HEK293 (cell line): ENCODE data around the gene FRMD4B.

Experiments used
- CTCF ChIA-PET: fragments of 350-600 bp; formaldehyde crosslinking; extraction: SDS; loops from one replicate; lab custom pipeline; 2021; ENCODE audit warnings: antibody characterized with exemption; lab: Yijun Ruan, JAX
- POLR2A ChIA-PET: fragments of 300-600 bp; formaldehyde crosslinking; extraction: SDS; loops from one replicate; lab custom pipeline; 2020; ENCODE audit warnings: antibody characterized with exemption, inconsistent platforms; lab: Yijun Ruan, JAX
- H3K27ac ChIP-seq: fragments of 200-500 bp; sonication (Bioruptor generic); 2 replicates; pipeline ENCODE4 v1.5.1; 2014; ENCODE audit warnings: low read depth, low read length, control low read depth, inconsistent platforms; ENCODE audit errors: extremely low read depth
- H3K36me3 ChIP-seq, 2 experiments: fragments of 200-500 bp in 1 of 2; sonication (Bioruptor generic) in 1 of 2; 1 replicate in 1 of 2; 2 replicates in 1 of 2; pipeline ENCODE4 v1.5.1; 2014 to 2017; ENCODE audit warnings: inconsistent platforms in 2 of 2, low read length in 2 of 2; ENCODE audit not compliant: control insufficient read depth in 2 of 2, insufficient read depth in 1 of 2
- H3K4me1 ChIP-seq: fragments of 200-500 bp; sonication (Bioruptor generic); 2 replicates; pipeline ENCODE4 v1.5.1; 2014; ENCODE audit warnings: mild to moderate bottlenecking, low read length, inconsistent platforms; ENCODE audit not compliant: control insufficient read depth, insufficient read depth
- H3K4me3 ChIP-seq: 2 replicates; pipeline ENCODE4 v1.5.1; 2011; ENCODE audit warnings: low read depth, mild to moderate bottlenecking, control low read depth, low read length, moderate library complexity
- H3K9me3 ChIP-seq: fragments of 200-500 bp; sonication (Bioruptor generic); 2 replicates; pipeline ENCODE4 v1.5.1; 2014; ENCODE audit warnings: low read depth, low read length, inconsistent platforms; ENCODE audit not compliant: control insufficient read depth, insufficient read depth
- BCL11A ChIP-seq: fragments of 450-650 bp; formaldehyde crosslinking; IDR thresholded peaks from 2 replicates; pipeline ENCODE4 v1.5.1; 2016; ENCODE audit warnings: low read depth, missing biosample characterization, missing genetic modification characterization
- IKZF3 ChIP-seq: fragments of 450-650 bp; IDR thresholded peaks from 2 replicates; pipeline ENCODE4 v1.5.0; 2018; ENCODE audit warnings: missing biosample characterization, mild to moderate bottlenecking, missing genetic modification characterization, moderate library complexity
- PRDM1 ChIP-seq: fragments of 450-650 bp; formaldehyde crosslinking; IDR thresholded peaks from 2 replicates; pipeline ENCODE4; 2016; ENCODE audit warnings: missing biosample characterization, missing genetic modification characterization
- SCRT2 ChIP-seq: fragments of 450-650 bp; formaldehyde crosslinking; IDR thresholded peaks from 2 replicates; pipeline ENCODE4 v1.5.1; 2016; ENCODE audit warnings: missing biosample characterization, missing genetic modification characterization
- SP7 ChIP-seq: fragments of 450-650 bp; formaldehyde crosslinking; IDR thresholded peaks from 2 replicates; pipeline ENCODE4 v1.5.1; 2016; ENCODE audit warnings: missing biosample characterization, missing genetic modification characterization
- ZBTB1 ChIP-seq: fragments of 450-650 bp; formaldehyde crosslinking; IDR thresholded peaks from 2 replicates; pipeline ENCODE4 v1.5.1; 2016; ENCODE audit warnings: missing biosample characterization, missing genetic modification characterization
- ZBTB10 ChIP-seq: fragments of 450-650 bp; formaldehyde crosslinking; IDR thresholded peaks from 2 replicates; pipeline ENCODE4 v1.5.1; 2016; ENCODE audit warnings: missing biosample characterization, missing genetic modification characterization
- ZNF2 ChIP-seq: fragments of 450-650 bp; formaldehyde crosslinking; IDR thresholded peaks from 2 replicates; pipeline ENCODE4 v1.5.1; 2016; ENCODE audit warnings: missing biosample characterization, missing genetic modification characterization
- ZNF280D ChIP-seq: fragments of 450-650 bp; formaldehyde crosslinking; IDR thresholded peaks from 2 replicates; pipeline ENCODE4 v1.5.1; 2016; ENCODE audit warnings: missing biosample characterization, missing genetic modification characterization
- ZNF394 ChIP-seq: fragments of 450-650 bp; formaldehyde crosslinking; IDR thresholded peaks from 2 replicates; pipeline ENCODE4 v1.5.1; 2016; ENCODE audit warnings: missing biosample characterization, missing genetic modification characterization, mild to moderate bottlenecking, moderate library complexity, borderline replicate concordance
- ZNF398 ChIP-seq: fragments of 450-650 bp; formaldehyde crosslinking; IDR thresholded peaks from 2 replicates; pipeline ENCODE4 v1.5.1; 2017; ENCODE audit warnings: missing biosample characterization, missing genetic modification characterization
- ZNF518A ChIP-seq: fragments of 450-650 bp; formaldehyde crosslinking; conservative IDR thresholded peaks from 2 replicates; pipeline ENCODE4 v1.5.1; 2016; ENCODE audit warnings: low read depth, missing biosample characterization, missing genetic modification characterization
- ZNF548 ChIP-seq: fragments of 450-650 bp; formaldehyde crosslinking; IDR thresholded peaks from 2 replicates; pipeline ENCODE4 v1.5.1; 2016; ENCODE audit warnings: missing biosample characterization, missing genetic modification characterization
- ZNF624 ChIP-seq: fragments of 450-650 bp; formaldehyde crosslinking; IDR thresholded peaks from 2 replicates; pipeline ENCODE4 v1.5.1; 2017; ENCODE audit warnings: missing biosample characterization, missing genetic modification characterization
- ZNF677 ChIP-seq: fragments of 450-650 bp; IDR thresholded peaks from 2 replicates; pipeline ENCODE4 v1.5.0; 2018; ENCODE audit warnings: missing biosample characterization, mild to moderate bottlenecking, missing genetic modification characterization, moderate library complexity
- TF ChIP-seq, protein P1 (sequence below): fragments of 450-650 bp; formaldehyde crosslinking; IDR thresholded peaks from 2 replicates; pipeline ENCODE4; 2016; ENCODE audit warnings: missing biosample characterization, missing genetic modification characterization
- TF ChIP-seq, protein P2 (sequence below): IDR thresholded peaks from 2 replicates; pipeline ENCODE4 v1.6.1; 2011; ENCODE audit warnings: mild to moderate bottlenecking, low read depth, low read length, borderline replicate concordance

Gene FRMD4B

GRCh38 chr3:69250014-69250413 lies 135.9 kb downstream of the FRMD4B start (continued):
- TF ChIP-seq, protein P1, sequence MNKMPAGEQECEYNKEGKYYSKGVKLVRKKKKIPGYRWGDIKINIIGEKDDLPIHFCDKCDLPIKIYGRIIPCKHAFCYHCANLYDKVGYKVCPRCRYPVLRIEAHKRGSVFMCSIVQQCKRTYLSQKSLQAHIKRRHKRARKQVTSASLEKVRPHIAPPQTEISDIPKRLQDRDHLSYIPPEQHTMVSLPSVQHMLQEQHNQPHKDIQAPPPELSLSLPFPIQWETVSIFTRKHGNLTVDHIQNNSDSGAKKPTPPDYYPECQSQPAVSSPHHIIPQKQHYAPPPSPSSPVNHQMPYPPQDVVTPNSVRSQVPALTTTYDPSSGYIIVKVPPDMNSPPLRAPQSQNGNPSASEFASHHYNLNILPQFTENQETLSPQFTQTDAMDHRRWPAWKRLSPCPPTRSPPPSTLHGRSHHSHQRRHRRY (tag by site-specific recombination): no peak
- TF ChIP-seq SP7 (tag by site-specific recombination): peak; percentile 84

DNA sequence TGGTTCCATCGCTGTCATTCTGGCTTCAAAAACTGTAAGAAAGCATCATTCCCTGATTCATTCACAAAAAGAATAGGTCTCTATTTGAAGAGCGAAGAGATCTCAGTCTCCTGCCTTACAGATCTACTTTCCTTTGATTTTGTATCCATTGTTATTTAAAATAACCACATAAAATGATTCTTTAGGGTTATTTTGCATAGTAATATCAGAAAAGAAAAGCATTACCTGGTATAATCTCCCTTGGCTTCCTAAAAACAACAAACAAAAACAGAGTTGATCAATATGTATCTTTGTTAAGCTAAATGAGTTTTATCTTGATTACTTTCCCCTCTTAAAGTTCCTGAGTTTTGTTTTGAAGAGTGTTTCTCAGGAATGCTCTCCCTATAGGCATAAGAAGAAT lies 136.9 kb downstream of the FRMD4B start:
- CTCF ChIA-PET: interaction anchor here (1.0 to 1.1 kb wide), 2 partner anchors 61 to 88 kb away, joined by 3 read pairs; no protein-coding TSS in a partner anchor
- no peak overlapping the region for H3K27ac ChIP-seq
- POLR2A ChIA-PET: no interaction called here
- TF ChIP-seq ZNF677 (no peak), PRDM1 (tag by site-specific recombination) (no peak), BCL11A (tag by site-specific recombination) (no peak), ZNF398 (tag by site-specific recombination) (no peak), IKZF3 (tag by site-specific recombination) (no peak)
- H3K4me1 ChIP-seq: peaks cover 24% of the 10 kb centered on the region; the same call in 1 of the 2 replicates
- H3K9me3 ChIP-seq: no peaks in the 10 kb centered on the region
- H3K4me3 ChIP-seq: no peak overlapping the region
- H3K36me3 ChIP-seq: no peaks in the 10 kb centered on the region

GRCh38 chr3:69248436-69248835 lies 137.5 kb downstream of the FRMD4B start:
- H3K4me3 ChIP-seq: no peak overlapping the region
- no peaks in the 10 kb centered on the region for H3K9me3 ChIP-seq
- POLR2A ChIA-PET: no interaction called here
- no peaks in the 10 kb centered on the region for H3K36me3 ChIP-seq
- CTCF ChIA-PET: interaction anchor here (1.0 kb wide), 1 partner anchor 87 kb away, joined by 3 read pairs; no protein-coding TSS in a partner anchor
- peaks cover 24% of the 10 kb centered on the region; the same call in 1 of the 2 replicates for H3K4me1 ChIP-seq
- H3K27ac ChIP-seq: no peak overlapping the region
- no peak for TF ChIP-seq ZNF2 (tag by site-specific recombination)
- TF ChIP-seq, protein P2, sequence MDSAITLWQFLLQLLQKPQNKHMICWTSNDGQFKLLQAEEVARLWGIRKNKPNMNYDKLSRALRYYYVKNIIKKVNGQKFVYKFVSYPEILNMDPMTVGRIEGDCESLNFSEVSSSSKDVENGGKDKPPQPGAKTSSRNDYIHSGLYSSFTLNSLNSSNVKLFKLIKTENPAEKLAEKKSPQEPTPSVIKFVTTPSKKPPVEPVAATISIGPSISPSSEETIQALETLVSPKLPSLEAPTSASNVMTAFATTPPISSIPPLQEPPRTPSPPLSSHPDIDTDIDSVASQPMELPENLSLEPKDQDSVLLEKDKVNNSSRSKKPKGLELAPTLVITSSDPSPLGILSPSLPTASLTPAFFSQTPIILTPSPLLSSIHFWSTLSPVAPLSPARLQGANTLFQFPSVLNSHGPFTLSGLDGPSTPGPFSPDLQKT: no peak
- no peak for TF ChIP-seq ZNF624 (tag by site-specific recombination)
- no peak for TF ChIP-seq ZBTB10 (tag by site-specific recombination)
- no peak for TF ChIP-seq ZBTB1
- no peak for TF ChIP-seq ZNF518A
- no peak for TF ChIP-seq SCRT2 (tag by site-specific recombination)
- no peak for TF ChIP-seq ZNF280D (tag by site-specific recombination)
- TF ChIP-seq ZNF548 (tag by site-specific recombination): no peak
- TF ChIP-seq ZNF394 (tag by site-specific recombination): no peak
